Glutamatergic neuron (in vitro differentiated cells): ENCODE measurements around the gene CHST11. TPM values are rescaled to one million over a fixed set of nuclear protein-coding genes. Genes with fewer than 3 reads are reported as not detected.

Experiments used
- DNase-seq: peaks from one replicate; pipeline ENCODE4 v3.0.0; 2022
- H3K27ac Mint-ChIP-seq: one replicate; pipeline ENCODE4 v1.8.0; 2020; ENCODE audit warnings: mild to moderate bottlenecking, mixed read lengths, inconsistent platforms; ENCODE audit not compliant: unreplicated experiment
- H3K27me3 Mint-ChIP-seq: one replicate; pipeline ENCODE4 v1.8.0; 2020; ENCODE audit warnings: mild to moderate bottlenecking, moderate library complexity, mixed read lengths, inconsistent platforms; ENCODE audit not compliant: unreplicated experiment
- H3K36me3 Mint-ChIP-seq: one replicate; pipeline ENCODE4 v1.8.0; 2020; ENCODE audit warnings: mild to moderate bottlenecking, mixed read lengths, inconsistent platforms; ENCODE audit not compliant: unreplicated experiment
- H3K4me1 Mint-ChIP-seq: one replicate; pipeline ENCODE4 v1.8.0; 2020; ENCODE audit warnings: mild to moderate bottlenecking, low read depth, mixed read lengths, inconsistent platforms; ENCODE audit not compliant: unreplicated experiment
- H3K4me3 Mint-ChIP-seq: one replicate; pipeline ENCODE4 v1.8.0; 2020; ENCODE audit warnings: mild to moderate bottlenecking, mixed read lengths, inconsistent platforms; ENCODE audit not compliant: unreplicated experiment
- H3K9me3 Mint-ChIP-seq: one replicate; pipeline ENCODE4 v1.8.0; 2020; ENCODE audit warnings: mild to moderate bottlenecking, moderate library complexity, mixed read lengths, inconsistent platforms; ENCODE audit not compliant: unreplicated experiment
- CTCF ChIP-seq: fragments of 200-600 bp; sonication (generic); IDR thresholded peaks from one replicate; pipeline ENCODE4 v1.5.0; 2021; ENCODE audit not compliant: partially characterized antibody, unreplicated experiment
- total RNA-seq: library from RNA; stranded (reverse); fragmentation: NEBNext Ultra II Directional; extraction: Animal tissue kit (Norgen Biotek cat#: 25700); gene quantifications from one replicate; pipeline ENCODE4 v1.2.1, GENCODE V29; 2021; ENCODE audit not compliant: unreplicated experiment

CHST11 gene
- total RNA-seq, 1 donor from 2014 or later: 11.5 TPM

GRCh38 chr12:104604070-104604994 lies 147.6 kb downstream of the CHST11 start:
- no peak for TF ChIP-seq CTCF
- no peak for DNase-seq
- H3K36me3 Mint-ChIP-seq: no peaks in the 10 kb centered on the region
- no peak overlapping the region for H3K4me3 Mint-ChIP-seq
- H3K27ac Mint-ChIP-seq: no peak overlapping the region
- H3K27me3 Mint-ChIP-seq: peaks cover 2% of the 10 kb centered on the region
- H3K9me3 Mint-ChIP-seq: peaks cover 2% of the 10 kb centered on the region
- H3K4me1 Mint-ChIP-seq: peaks cover 23% of the 10 kb centered on the region

- Mint-ChIP-seq H3K36me3 (no peaks in the 10 kb centered on the region), H3K9me3 (peaks cover 2% of the 10 kb centered on the region), H3K27ac (no peak overlapping the region), H3K4me1 (peaks cover 28% of the 10 kb centered on the region), H3K27me3 (peaks cover 2% of the 10 kb centered on the region), H3K4me3 (no peak overlapping the region)
- DNase-seq: peak; percentile 46
- TF ChIP-seq CTCF: no peak
Observed at GRCh38 chr12:104604995-104605675, 148.4 kb downstream of the CHST11 start.

GRCh38 chr12:104605685-104606084 lies 148.9 kb downstream of the CHST11 start:
- Mint-ChIP-seq H3K36me3 (no peaks in the 10 kb centered on the region), H3K27ac (no peak overlapping the region), H3K4me1 (peaks cover 34% of the 10 kb centered on the region), H3K4me3 (no peak overlapping the region), H3K9me3 (peaks cover 2% of the 10 kb centered on the region), H3K27me3 (peaks cover 2% of the 10 kb centered on the region)
- no peak for TF ChIP-seq CTCF
- no peak for DNase-seq

- Mint-ChIP-seq H3K4me1 (peaks cover 29% of the 10 kb centered on the region), H3K36me3 (no peaks in the 10 kb centered on the region), H3K27ac (peak overlapping the region; percentile 81), H3K9me3 (peaks cover 2% of the 10 kb centered on the region), H3K4me3 (peak overlapping the region; percentile 4), H3K27me3 (peaks cover 2% of the 10 kb centered on the region)
- TF ChIP-seq CTCF: no peak
- DNase-seq: no peak
Observed at GRCh38 chr12:104608998-104609397, 152.2 kb downstream of the CHST11 start.

- DNase-seq: no peak
- Mint-ChIP-seq H3K4me1 (peaks cover 30% of the 10 kb centered on the region), H3K27me3 (peaks cover 3% of the 10 kb centered on the region), H3K4me3 (no peak overlapping the region), H3K9me3 (peaks cover 2% of the 10 kb centered on the region), H3K27ac (peak overlapping the region; percentile 81), H3K36me3 (no peaks in the 10 kb centered on the region)
- TF ChIP-seq CTCF: no peak
Observed at GRCh38 chr12:104609445-104609844, 152.7 kb downstream of the CHST11 start.
